ENCODE data around the gene CHPF2. TPM values are rescaled to one million over a fixed set of nuclear protein-coding genes. Genes with fewer than 3 reads are reported as not detected.

CHPF2 gene
- total and polyA plus RNA-seq, 2 of the 13 experiments (the other 11 are each of a cell fraction or from before 2014, with no cell fraction given), result 15.4 to 21.5 TPM

GRCh38 chr7:151264615-151265014 lies 32.3 kb downstream of the CHPF2 start (continued):
- no peak for TF ChIP-seq ARID3A (IDR thresholded peaks at IDR 0.05; ENCODE audit: low read depth, low read length)

GRCh38 chr7:151265351-151265931 lies 33.2 kb downstream of the CHPF2 start:
- H3K4me2 ChIP-seq (ENCODE audit: low read depth, low read length), result no peak overlapping the region
- WGBS (ENCODE audit: low lambda C conversion rate), result 54% methylated on average over 3 of the region's 9 CpGs
- no peak for FAIRE-seq
- ChIA-PET POLR2A (no interaction called here), CTCF (ENCODE audit: low intra/inter-chr PET ratio, low total read pairs) (no interaction called here)
- no peak overlapping the region for H3K4me3 ChIP-seq (replicated peaks in 1 of 3; ENCODE audit: insufficient read depth in 1 of 3, low read depth in 2 of 3, low read length in 3 of 3)
- no peaks in the 10 kb centered on the region for H4K20me1 ChIP-seq (ENCODE audit: insufficient read depth, low read length)
- BruUV-seq (replicated peaks), result no TSS peak
- H3K79me2 ChIP-seq (ENCODE audit: insufficient read depth, low read length), result no peaks in the 10 kb centered on the region
- H3K4me1 ChIP-seq (ENCODE audit: insufficient read depth, low read length), result no peaks in the 10 kb centered on the region
- TF ChIP-seq KLF13 (CRISPR knock-in tag; IDR thresholded peaks at IDR 0.05), result no peak
- TF ChIP-seq NFE2L2 (IDR thresholded peaks at IDR 0.05; ENCODE audit: low read length), result peak; percentile 45; the same call in 1 of the 2 replicates
- in situ Hi-C loops (cut with HindIII; ENCODE audit: extremely low pct_ligation_motif_present, low pct_unique_long_range_greater_than_20kb) (no loop called here), intact Hi-C loops (cut with micrococcal nuclease; ENCODE audit: unreplicated experiment) (no loop called here)
- peaks cover 6 to 50% of the 10 kb centered on the region in 2 experiments; a peak in 4 of 5 replicates for H3K27me3 ChIP-seq (ENCODE audit: control insufficient read depth in 1 of 2, insufficient read depth in 2 of 2, low read length in 2 of 2)
- DNase-seq (ENCODE audit: low spot score), result no peak
- H3K36me3 ChIP-seq (replicated peaks in 1 of 2; ENCODE audit: control insufficient read depth in 1 of 2, insufficient read depth in 2 of 2, low read length in 2 of 2), result no peaks in the 10 kb centered on the region
- H3K27ac ChIP-seq (ENCODE audit: extremely low read length, insufficient read depth, low read length), result no peak overlapping the region
- H3K9ac ChIP-seq (ENCODE audit: insufficient read depth, low read depth, low read length), result no peak overlapping the region
- no peaks in the 10 kb centered on the region for H3K9me3 ChIP-seq (ENCODE audit: low read length)
- ATAC-seq, result no peak
- no peak overlapping the region for H2AFZ ChIP-seq (ENCODE audit: low read length)

GRCh38 chr7:151269511-151269910 lies 37.2 kb downstream of the CHPF2 start:
- ATAC-seq, result no peak
- Histone ChIP-seq H3K4me3 (replicated peaks in 1 of 3; ENCODE audit: insufficient read depth in 1 of 3, low read depth in 2 of 3, low read length in 3 of 3) (no peak overlapping the region), H3K27me3 (ENCODE audit: control insufficient read depth in 1 of 2, insufficient read depth in 2 of 2, low read length in 2 of 2) (peaks cover 2 to 49% of the 10 kb centered on the region in 2 experiments; a peak in 3 of 5 replicates), H3K9ac (ENCODE audit: insufficient read depth, low read depth, low read length) (no peak overlapping the region), H3K79me2 (ENCODE audit: insufficient read depth, low read length) (no peaks in the 10 kb centered on the region), H3K36me3 (replicated peaks in 1 of 2; ENCODE audit: control insufficient read depth in 1 of 2, insufficient read depth in 2 of 2, low read length in 2 of 2) (no peaks in the 10 kb centered on the region), H2AFZ (ENCODE audit: low read length) (no peak overlapping the region), H4K20me1 (ENCODE audit: insufficient read depth, low read length) (no peaks in the 10 kb centered on the region), H3K9me3 (ENCODE audit: low read length) (no peaks in the 10 kb centered on the region), H3K4me2 (ENCODE audit: low read depth, low read length) (no peak overlapping the region), H3K27ac (ENCODE audit: extremely low read length, insufficient read depth, low read length) (no peak overlapping the region), H3K4me1 (ENCODE audit: insufficient read depth, low read length) (peaks cover 9% of the 10 kb centered on the region; the same call in 1 of the 2 replicates)
- WGBS (ENCODE audit: low lambda C conversion rate), result 37% methylated on average over 5 of the region's 10 CpGs
- in situ Hi-C loops (cut with HindIII; ENCODE audit: extremely low pct_ligation_motif_present, low pct_unique_long_range_greater_than_20kb) (no loop called here), intact Hi-C loops (cut with micrococcal nuclease; ENCODE audit: unreplicated experiment) (no loop called here)
- CTCF ChIA-PET (ENCODE audit: low intra/inter-chr PET ratio, low total read pairs), result no interaction called here
- TF ChIP-seq HNRNPK (IDR thresholded peaks at IDR 0.05; ENCODE audit: low read depth, low read length, poor library complexity, severe bottlenecking), result no peak
- no peak for TF ChIP-seq ZNF331 (CRISPR knock-in tag; IDR thresholded peaks at IDR 0.05)
- DNase-seq (ENCODE audit: low spot score), result no peak
- no TSS peak for BruUV-seq (replicated peaks)
- POLR2A ChIA-PET, result no interaction called here
- FAIRE-seq, result no peak

Data from HepG2 (cell line).